NCI-H2107 treated with DMSO at 0.1 percent for 48 hours (cell line): Measurements from ENCODE around the gene CACNG8.
"Not testable (repeated sequence)": the region's sequence is repeated elsewhere in the genome, so short reads cannot be mapped to it uniquely, and the experiment has no call there.

Experiments used
- DNase-seq: peaks from one replicate; lab custom pipeline; 2025; ENCODE audit not compliant: unreplicated experiment; lab: John Stamatoyannopoulos, UW

The CACNG8 gene

GRCh38 chr19:54030895-54031586 lies 68.3 kb downstream of the CACNG8 start:
- no peak for DNase-seq

DNA sequence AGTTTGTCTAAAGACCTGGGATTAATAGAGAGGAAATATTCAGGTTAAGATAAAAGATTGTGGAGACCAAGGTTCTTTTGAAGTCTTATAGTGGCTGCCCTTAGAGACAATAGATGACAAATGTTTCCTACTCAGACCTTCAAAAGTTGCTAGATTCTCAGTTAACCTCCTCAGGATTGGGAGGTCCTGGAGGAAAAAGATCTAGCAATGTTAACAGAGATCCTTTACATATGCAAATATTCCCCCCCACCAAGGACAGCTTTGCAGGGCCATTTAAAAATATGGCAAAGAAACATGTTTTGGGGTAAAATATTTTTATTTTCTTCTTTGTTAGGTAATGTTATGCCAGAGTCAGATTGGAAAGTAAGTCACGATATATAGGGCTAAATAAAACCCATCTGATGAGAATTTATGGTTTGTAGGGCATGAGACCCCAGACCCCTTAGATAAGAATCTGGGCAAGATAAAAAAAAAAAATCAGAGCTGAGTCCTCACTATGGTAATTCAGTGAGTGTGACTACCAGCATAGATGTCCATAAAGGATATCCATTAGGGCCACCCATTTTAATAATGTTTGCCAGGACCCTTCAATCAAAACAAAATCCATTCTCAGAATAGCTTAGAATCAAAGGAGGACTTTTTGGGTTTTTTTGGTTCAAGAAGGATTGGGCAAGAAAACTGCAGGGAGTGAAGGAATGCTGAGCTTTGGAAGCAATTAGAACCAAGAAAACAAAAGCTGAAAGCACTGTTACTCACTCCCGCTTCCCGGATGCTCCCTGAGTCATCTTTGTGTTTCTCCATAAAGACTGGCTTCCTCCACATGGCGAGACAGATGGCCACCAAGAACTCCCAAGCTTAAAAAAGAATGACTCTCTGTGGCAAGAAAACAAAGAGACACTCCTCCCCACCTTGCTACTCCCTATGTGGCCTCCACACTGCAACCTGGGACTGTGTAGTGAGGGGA lies 72.8 kb downstream of the CACNG8 start:
- DNase-seq, result no peak

DNA sequence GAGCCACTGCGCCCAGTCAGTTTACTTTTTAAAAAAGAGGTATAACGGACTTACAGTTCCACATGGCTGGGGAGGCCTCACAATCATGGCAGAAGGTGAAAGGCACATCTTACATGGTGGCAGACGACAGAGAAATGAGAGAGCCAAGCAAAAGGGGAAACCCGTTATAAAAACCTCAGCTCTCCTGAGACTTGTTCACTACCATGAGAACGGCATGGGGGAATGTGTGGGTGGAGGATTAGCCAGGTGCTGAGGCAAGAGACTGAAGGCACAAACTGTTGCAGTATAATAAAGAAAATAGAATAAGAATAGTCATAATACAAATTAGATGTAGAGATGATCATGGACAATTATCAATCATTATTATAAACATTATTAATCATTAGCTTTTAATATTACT lies 73.8 kb downstream of the CACNG8 start:
- DNase-seq, result not testable (repeated sequence)
